ENCODE data around the gene GPC6.

DNA sequence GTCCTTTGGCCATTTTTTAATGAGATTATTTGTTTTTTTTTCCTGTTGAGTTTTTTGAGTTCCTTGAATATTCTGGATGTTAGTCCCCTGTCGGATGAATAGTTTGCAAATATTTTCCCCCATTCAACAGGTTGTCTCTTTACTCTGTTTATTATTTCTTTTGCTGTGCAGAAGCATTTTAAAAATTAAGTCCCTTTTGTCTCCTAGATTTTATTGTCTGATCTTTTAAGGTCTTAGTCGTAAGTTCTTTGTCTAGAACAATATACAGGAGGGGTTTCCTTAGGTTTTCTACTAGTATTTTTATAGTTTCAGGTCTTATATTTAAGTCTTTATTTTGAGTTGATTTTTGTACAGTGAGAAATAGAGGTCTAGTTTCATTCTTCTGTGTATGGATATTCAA lies 284.4 kb downstream of the GPC6 start:
- TF ChIP-seq ZBTB21 (tag by site-specific recombination; IDR thresholded peaks at IDR 0.05) (no peak), SCRT2 (tag by site-specific recombination; IDR thresholded peaks at IDR 0.05) (peak; percentile 61; the same call in 1 of the 2 replicates), YY1 (tag by site-specific recombination; IDR thresholded peaks at IDR 0.05) (no peak), EGR2 (tag by site-specific recombination; IDR thresholded peaks at IDR 0.05; ENCODE audit: low read depth) (no peak), ZSCAN30 (tag by site-specific recombination; IDR thresholded peaks at IDR 0.05) (no peak), ZNF398 (tag by site-specific recombination; IDR thresholded peaks at IDR 0.05) (no peak), SETDB1 (IDR thresholded peaks at IDR 0.05; ENCODE audit: insufficient read length, low read length) (no peak), ZNF530 (tag by site-specific recombination; IDR thresholded peaks at IDR 0.05; ENCODE audit: low read depth) (no peak), ZNF658 (tag by site-specific recombination; IDR thresholded peaks at IDR 0.05) (no peak), REST (tag by site-specific recombination; IDR thresholded peaks at IDR 0.05) (no peak)
- TF ChIP-seq, protein P1, sequence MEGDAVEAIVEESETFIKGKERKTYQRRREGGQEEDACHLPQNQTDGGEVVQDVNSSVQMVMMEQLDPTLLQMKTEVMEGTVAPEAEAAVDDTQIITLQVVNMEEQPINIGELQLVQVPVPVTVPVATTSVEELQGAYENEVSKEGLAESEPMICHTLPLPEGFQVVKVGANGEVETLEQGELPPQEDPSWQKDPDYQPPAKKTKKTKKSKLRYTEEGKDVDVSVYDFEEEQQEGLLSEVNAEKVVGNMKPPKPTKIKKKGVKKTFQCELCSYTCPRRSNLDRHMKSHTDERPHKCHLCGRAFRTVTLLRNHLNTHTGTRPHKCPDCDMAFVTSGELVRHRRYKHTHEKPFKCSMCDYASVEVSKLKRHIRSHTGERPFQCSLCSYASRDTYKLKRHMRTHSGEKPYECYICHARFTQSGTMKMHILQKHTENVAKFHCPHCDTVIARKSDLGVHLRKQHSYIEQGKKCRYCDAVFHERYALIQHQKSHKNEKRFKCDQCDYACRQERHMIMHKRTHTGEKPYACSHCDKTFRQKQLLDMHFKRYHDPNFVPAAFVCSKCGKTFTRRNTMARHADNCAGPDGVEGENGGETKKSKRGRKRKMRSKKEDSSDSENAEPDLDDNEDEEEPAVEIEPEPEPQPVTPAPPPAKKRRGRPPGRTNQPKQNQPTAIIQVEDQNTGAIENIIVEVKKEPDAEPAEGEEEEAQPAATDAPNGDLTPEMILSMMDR (tag by site-specific recombination; IDR thresholded peaks at IDR 0.05) = no peak
- TF ChIP-seq, protein P2, sequence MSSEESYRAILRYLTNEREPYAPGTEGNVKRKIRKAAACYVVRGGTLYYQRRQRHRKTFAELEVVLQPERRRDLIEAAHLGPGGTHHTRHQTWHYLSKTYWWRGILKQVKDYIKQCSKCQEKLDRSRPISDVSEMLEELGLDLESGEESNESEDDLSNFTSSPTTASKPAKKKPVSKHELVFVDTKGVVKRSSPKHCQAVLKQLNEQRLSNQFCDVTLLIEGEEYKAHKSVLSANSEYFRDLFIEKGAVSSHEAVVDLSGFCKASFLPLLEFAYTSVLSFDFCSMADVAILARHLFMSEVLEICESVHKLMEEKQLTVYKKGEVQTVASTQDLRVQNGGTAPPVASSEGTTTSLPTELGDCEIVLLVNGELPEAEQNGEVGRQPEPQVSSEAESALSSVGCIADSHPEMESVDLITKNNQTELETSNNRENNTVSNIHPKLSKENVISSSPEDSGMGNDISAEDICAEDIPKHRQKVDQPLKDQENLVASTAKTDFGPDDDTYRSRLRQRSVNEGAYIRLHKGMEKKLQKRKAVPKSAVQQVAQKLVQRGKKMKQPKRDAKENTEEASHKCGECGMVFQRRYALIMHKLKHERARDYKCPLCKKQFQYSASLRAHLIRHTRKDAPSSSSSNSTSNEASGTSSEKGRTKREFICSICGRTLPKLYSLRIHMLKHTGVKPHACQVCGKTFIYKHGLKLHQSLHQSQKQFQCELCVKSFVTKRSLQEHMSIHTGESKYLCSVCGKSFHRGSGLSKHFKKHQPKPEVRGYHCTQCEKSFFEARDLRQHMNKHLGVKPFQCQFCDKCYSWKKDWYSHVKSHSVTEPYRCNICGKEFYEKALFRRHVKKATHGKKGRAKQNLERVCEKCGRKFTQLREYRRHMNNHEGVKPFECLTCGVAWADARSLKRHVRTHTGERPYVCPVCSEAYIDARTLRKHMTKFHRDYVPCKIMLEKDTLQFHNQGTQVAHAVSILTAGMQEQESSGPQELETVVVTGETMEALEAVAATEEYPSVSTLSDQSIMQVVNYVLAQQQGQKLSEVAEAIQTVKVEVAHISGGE (tag by site-specific recombination; conservative IDR thresholded peaks at IDR 0.05; ENCODE audit: low read depth) = no peak
